Right lobe of liver (tissue), 6 donors: ENCODE data around the gene SH2B3. TPM values are rescaled to one million over a fixed set of nuclear protein-coding genes. Genes with fewer than 3 reads are reported as not detected.
A peak's percentile ranks its signal among the peaks of the same experiment; 100 is the strongest.

Source experiments
- ATAC-seq, 4 donors: fragments of 200-7000 bp; cut with Tn5 transposase; one replicate each; pipeline ENCODE4 v1.9.1; 2020; ENCODE audit warnings: mild to moderate bottlenecking in 4 of 4, moderate library complexity in 4 of 4
- DNase-seq, 3 donors: peaks; one replicate each; pipeline ENCODE4 v3.0.0-alpha.2; 2020
- H3K27ac ChIP-seq, 3 donors: fragments of 200-600 bp; one replicate each; pipeline ENCODE4 v1.8.0; 2022
- H3K27me3 ChIP-seq, 2 donors: fragments of 200-600 bp; one replicate each; pipeline ENCODE4 v1.8.0; 2022
- H3K36me3 ChIP-seq, 4 donors: fragments of 200-600 bp; sonication (generic) in 1 of 4; one replicate each; pipeline versions ENCODE4 v1.5.1 to v1.8.0; 2017 to 2022; ENCODE audit warnings: control low read depth in 1 of 4
- H3K4me1 ChIP-seq, 4 donors: fragments of 200-600 bp; sonication (generic) in 1 of 4; one replicate each; pipeline versions ENCODE4 v1.5.1 to v1.8.0; 2017 to 2022; ENCODE audit warnings: control low read depth in 1 of 4
- H3K4me3 ChIP-seq, 3 donors: fragments of 200-600 bp; one replicate each; pipeline ENCODE4 v1.8.0; 2022
- H3K9me3 ChIP-seq, 4 donors: fragments of 200-600 bp; sonication (generic) in 1 of 4; one replicate each; pipeline versions ENCODE4 v1.5.1 to v1.8.0; 2017 to 2022; ENCODE audit warnings: control low read depth in 1 of 4
- POLR2A ChIP-seq: fragments of 450-650 bp; IDR thresholded peaks from one replicate; pipeline ENCODE4 v1.6.1; 2017; ENCODE audit warnings: antibody characterized with exemption, mild to moderate bottlenecking
- WGBS: methylation state at CpG from one replicate; pipeline ENCODE4 v1.1.6; 2018; ENCODE audit warnings: low coverage, low lambda C conversion rate; ENCODE audit not compliant: insufficient coverage; ENCODE audit errors: missing lambda C conversion rate; 5-methylcytosine and 5-hydroxymethylcytosine counted together
- intact Hi-C, 2 donors: fragments of 100-400 bp; cut with DNase I; formaldehyde crosslinking; loops; one replicate each; pipeline versions ENCODE4 v1.11.2 to v1.14.1; 2022
- total RNA-seq, 6 experiments: library from RNA; depleted of rRNA in 2 of 6; stranded (reverse); fragments of >200 nt in 2 of 6; fragmentation: NEBNext Ultra II Directional in 3 of 6; extraction: Animal tissue kit (Norgen Biotek cat#: 25700) in 3 of 6; gene quantifications; one replicate each; pipeline versions ENCODE4 v1.1.0 to v1.2.4, GENCODE V29; 2016 to 2023
- TF ChIP-seq, protein P1 (sequence below), 4 donors: fragments of 200-600 bp in 3 of 4; fragments of 450-650 bp in 1 of 4; IDR thresholded peaks; one replicate each; pipeline versions ENCODE4 v1.5.1 to v1.8.0; 2016 to 2022; ENCODE audit warnings: antibody characterized with exemption in 4 of 4, mild to moderate bottlenecking in 2 of 4
- donor health status: DM: no; HTN: yes; CAD: no.
- donor health status: DM: no; HTN: no; CAD: no.
- donor health status: DM: no; HTN: no; CAD: no.
- donor health status: DM: no; HTN: yes; CAD: no.
- donor health status: DM: no; HTN: yes; CAD: no.

Gene SH2B3
- total RNA-seq, 6 experiments from 2014 or later, result 6.7 to 43.5 (median 17.0) TPM

DNA sequence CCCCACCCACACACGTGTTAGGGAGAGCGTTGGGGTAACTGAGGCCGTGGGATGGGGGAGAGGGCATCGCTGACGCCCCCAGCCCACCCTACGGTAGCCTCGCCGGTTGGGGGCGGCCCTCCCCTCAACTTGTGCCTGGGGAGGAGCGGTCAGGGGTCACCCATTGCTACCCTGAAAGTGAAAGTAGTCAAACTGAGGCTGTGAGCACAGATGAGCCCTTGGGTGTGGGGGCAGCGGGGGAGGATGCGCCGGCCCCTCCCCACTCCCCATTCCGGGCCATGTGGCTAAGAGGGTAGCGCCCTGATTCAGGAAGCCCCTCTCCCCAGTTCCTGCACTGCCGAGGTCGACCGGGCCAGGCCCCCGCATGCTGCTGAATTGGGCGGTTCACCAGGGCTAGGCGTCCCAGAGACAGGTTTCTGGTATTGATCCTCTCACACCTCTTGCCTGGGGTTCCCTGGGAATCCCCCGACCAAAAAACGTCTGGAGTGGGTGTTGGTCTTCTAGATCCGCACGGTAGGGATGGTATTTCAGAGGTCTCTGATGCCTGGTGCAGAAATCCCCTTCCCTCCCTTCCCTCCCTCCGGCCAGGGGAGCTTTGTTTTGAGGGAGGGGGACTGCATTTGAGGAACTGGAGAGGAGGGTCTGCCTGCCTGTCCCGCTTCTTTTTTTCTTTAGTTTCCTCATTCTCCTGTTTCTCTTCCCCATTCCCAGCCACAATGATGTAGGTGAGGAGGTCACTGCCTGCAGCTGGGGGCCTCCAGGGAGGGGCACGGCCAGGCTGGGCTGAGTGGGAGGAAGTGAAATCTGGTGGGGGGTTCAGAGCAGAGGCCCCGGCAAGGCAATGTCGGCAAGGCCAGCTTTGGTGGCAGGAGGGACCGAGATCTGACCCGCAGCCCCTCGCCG, 1.0 kb downstream of the SH2B3 start:
- TF ChIP-seq, protein P1, sequence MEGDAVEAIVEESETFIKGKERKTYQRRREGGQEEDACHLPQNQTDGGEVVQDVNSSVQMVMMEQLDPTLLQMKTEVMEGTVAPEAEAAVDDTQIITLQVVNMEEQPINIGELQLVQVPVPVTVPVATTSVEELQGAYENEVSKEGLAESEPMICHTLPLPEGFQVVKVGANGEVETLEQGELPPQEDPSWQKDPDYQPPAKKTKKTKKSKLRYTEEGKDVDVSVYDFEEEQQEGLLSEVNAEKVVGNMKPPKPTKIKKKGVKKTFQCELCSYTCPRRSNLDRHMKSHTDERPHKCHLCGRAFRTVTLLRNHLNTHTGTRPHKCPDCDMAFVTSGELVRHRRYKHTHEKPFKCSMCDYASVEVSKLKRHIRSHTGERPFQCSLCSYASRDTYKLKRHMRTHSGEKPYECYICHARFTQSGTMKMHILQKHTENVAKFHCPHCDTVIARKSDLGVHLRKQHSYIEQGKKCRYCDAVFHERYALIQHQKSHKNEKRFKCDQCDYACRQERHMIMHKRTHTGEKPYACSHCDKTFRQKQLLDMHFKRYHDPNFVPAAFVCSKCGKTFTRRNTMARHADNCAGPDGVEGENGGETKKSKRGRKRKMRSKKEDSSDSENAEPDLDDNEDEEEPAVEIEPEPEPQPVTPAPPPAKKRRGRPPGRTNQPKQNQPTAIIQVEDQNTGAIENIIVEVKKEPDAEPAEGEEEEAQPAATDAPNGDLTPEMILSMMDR (IDR thresholded peaks at IDR 0.05), result no peak
- no peak for TF ChIP-seq POLR2A
- ATAC-seq (peak in 1 of 4 donors; percentile 2), DNase-seq (peak in 2 of 3 donors; percentile 57 to 76)
- Histone ChIP-seq H3K27ac (peak overlapping the region; percentile 83 to 95 (median 85)), H3K9me3 (no peaks in the 10 kb centered on the region), H3K4me1 (peaks cover 0 to 60% (median 12%) of the 10 kb centered on the region in 4 donors), H3K27me3 (no peaks in the 10 kb centered on the region), H3K36me3 (no peaks in the 10 kb centered on the region), H3K4me3 (peak overlapping the region; percentile 71 to 89 (median 80))
- WGBS, result 0% methylated on average over 22 of the region's 34 CpGs
- intact Hi-C loops, result no loop called here

DNA sequence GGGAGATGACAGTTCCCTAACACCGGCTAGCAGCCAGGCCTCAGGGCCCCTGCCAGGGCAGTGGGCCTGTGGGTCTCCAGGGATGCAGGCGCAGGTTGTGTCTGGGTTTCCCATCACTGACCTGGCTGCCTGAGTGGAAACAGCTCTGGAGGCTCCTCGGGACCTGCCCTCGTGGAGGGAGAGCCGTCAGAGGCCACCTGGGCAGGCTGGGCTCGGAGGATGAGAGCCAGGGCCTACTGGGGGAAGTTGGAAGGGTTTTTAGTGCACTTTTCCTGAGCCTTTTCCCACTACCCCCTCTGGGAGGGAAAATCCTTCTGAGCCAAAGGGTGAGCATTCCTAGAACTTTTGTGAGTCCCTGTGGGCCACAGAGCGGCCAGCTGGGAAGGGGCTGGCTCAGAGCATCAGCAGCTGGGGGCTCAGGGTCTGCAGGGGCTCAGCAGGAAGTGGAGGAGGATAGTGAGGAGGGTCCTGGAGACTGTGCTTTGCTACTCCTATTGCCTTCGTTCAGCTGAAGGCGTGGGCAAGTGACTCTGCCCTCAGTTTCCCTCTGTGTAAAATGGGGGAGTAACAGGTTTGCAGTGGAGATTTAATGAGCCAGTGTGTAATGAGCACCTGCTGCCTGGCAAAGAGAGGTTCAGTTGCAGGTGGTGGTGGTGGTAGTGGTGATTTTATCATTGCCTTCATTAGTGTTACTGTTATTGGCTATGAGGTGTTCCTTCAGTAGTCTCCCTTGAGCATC, 1.8 kb downstream of the SH2B3 start:
- H3K27me3 ChIP-seq, result no peaks in the 10 kb centered on the region
- WGBS, result 8% methylated on average over 5 of the region's 9 CpGs
- intact Hi-C loops, result no loop called here
- no peak for DNase-seq
- H3K4me3 ChIP-seq, result peak overlapping the region; percentile 71 to 89 (median 80)
- no peaks in the 10 kb centered on the region for H3K9me3 ChIP-seq
- no peak for ATAC-seq
- no peak for TF ChIP-seq POLR2A
- TF ChIP-seq, protein P1 (IDR thresholded peaks at IDR 0.05), result no peak
- peak overlapping the region; percentile 83 to 95 (median 85) for H3K27ac ChIP-seq
- H3K36me3 ChIP-seq, result no peaks in the 10 kb centered on the region
- peaks cover 0 to 65% (median 12%) of the 10 kb centered on the region in 4 donors for H3K4me1 ChIP-seq

DNA sequence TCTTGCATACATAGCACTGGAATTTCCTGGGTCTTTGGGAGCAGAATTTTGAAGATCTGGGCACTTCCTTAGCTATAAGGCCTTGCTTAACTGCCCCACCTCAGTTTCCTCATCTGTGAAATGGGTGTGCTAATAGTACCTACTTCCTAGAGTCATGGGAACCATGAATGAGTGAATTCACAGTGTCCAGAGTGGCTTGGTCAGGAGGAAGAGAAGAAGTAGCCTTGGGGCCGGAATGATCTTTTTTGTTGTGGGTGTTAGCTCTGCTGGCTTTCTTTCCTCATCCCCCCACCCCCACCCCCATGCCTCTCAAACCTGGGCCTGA, 2.4 kb downstream of the SH2B3 start:
- TF ChIP-seq, protein P1 (IDR thresholded peaks at IDR 0.05), result no peak
- no peak for TF ChIP-seq POLR2A
- intact Hi-C loops, result no loop called here
- Histone ChIP-seq H3K27ac (no peak overlapping the region), H3K4me3 (no peak overlapping the region), H3K9me3 (no peaks in the 10 kb centered on the region), H3K4me1 (peaks cover 0 to 63% (median 14%) of the 10 kb centered on the region in 4 donors), H3K27me3 (no peaks in the 10 kb centered on the region), H3K36me3 (no peaks in the 10 kb centered on the region)
- no peak for ATAC-seq
- DNase-seq, result no peak
- WGBS, result 18% methylated on average over 1 of the region's 1 CpG

DNA sequence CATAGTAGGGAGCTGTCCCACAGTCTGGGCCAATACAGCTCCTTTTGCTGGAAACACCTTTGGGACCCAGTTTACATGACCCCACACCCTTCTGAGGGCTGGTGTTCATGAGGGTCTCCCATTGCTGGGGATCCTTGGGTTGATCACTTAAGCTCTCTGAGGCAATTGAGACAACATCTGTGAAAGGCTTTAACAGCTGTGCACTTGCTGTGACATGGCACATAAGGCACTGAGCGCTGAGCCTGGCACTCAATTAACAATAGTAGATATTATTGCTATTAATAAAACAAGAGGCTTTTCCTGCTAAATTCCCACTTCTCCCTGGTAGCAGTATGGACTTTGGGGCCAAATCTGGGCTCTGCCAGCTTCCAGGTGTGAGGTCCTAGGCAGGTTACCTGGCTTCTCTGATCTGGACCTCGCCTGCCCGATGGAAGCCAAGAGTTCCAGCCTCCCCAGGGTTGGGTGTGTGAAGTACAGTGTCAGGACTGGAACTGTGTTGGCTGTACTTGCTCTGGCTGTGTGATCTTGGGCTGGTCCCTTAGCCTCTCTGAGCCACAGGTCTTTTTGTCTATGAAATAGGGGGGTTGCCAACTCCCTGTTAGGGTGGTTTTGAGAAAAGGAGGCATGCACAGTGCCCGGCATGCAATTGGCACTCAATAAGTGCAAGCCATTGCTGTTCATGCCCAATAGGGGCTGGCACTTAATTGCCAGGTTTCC, 3.1 kb downstream of the SH2B3 start:
- Histone ChIP-seq H3K27me3 (no peaks in the 10 kb centered on the region), H3K36me3 (no peaks in the 10 kb centered on the region), H3K9me3 (no peaks in the 10 kb centered on the region), H3K4me3 (no peak overlapping the region), H3K27ac (peak overlapping the region in 2 of 3 donors; percentile 45 to 66), H3K4me1 (peaks cover 0 to 63% (median 17%) of the 10 kb centered on the region in 4 donors)
- ATAC-seq (no peak), DNase-seq (no peak)
- 28% methylated on average over 4 of the region's 4 CpGs for WGBS
- TF ChIP-seq, protein P1 (IDR thresholded peaks at IDR 0.05), result no peak
- TF ChIP-seq POLR2A, result no peak
- intact Hi-C loops, result no loop called here
